H1 (cell line): ENCODE measurements around the gene LKAAEAR1. TPM values are rescaled to one million over a fixed set of nuclear protein-coding genes. Genes with fewer than 3 reads are reported as not detected.

Experiments used
- CHD2 ChIP-seq: IDR thresholded peaks from 2 replicates; pipeline ENCODE4 v1.6.1; 2012; ENCODE audit warnings: low read length, improper control_type of control experiment
- CHD7 ChIP-seq: fragments of 300-600 bp; sonication (generic); IDR thresholded peaks from 2 replicates; pipeline ENCODE4 v1.7.1; 2012; ENCODE audit warnings: low read length, moderate library complexity, mild to moderate bottlenecking, inconsistent platforms; ENCODE audit not compliant: insufficient replicate concordance
- NANOG ChIP-seq: IDR thresholded peaks from 2 replicates; pipeline ENCODE4 v1.6.1; 2011; ENCODE audit warnings: low read length, low read depth, mild to moderate bottlenecking, inconsistent platforms; ENCODE audit not compliant: insufficient read depth, poor library complexity, severe bottlenecking
- polyA plus RNA-seq, 7 experiments: library from polyadenylated mRNA; depleted of rRNA in 3 of 7; stranded (reverse) in 5 of 7; unstranded in 2 of 7; fragments of >200 nt in 5 of 7; fragments of 200-250 nt in 2 of 7; gene quantifications; 1 replicate in 5 of 7; 2 replicates in 1 of 7; 4 replicates in 1 of 7; pipeline versions ENCODE4 v1.2.1 to v1.2.3, GENCODE V29; 2011 to 2013; ENCODE audit warnings: missing spikeins in 2 of 7, mixed read lengths in 2 of 7
- total RNA-seq: library from RNA; stranded (reverse); fragmentation: NEBNext Ultra II Directional; extraction: Animal tissue kit (Norgen Biotek cat#: 25700); gene quantifications from 2 replicates; pipeline ENCODE4 v1.2.1, GENCODE V29; 2021

Gene LKAAEAR1
- total and polyA plus RNA-seq, 2 of the 8 experiments (the other 6 are each of a cell fraction or from before 2014, with no cell fraction given) = 0.41 to 0.53 TPM

GRCh38 chr20:64095927-64096326, 11.7 kb upstream of the LKAAEAR1 start (continued):
- no peak for TF ChIP-seq CHD7
- no peak for TF ChIP-seq CHD2
- TF ChIP-seq NANOG = no peak
